Lower leg skin (tissue), 3 donors: ENCODE measurements around the gene TXNIP.

Experiments used
- POLR2A ChIP-seq, 2 donors: fragments of 450-650 bp; IDR thresholded peaks; one replicate each; pipeline ENCODE4 v1.6.1; 2016 to 2017; ENCODE audit warnings: antibody characterized with exemption in 2 of 2, mild to moderate bottlenecking in 1 of 2, moderate library complexity in 1 of 2
- TF ChIP-seq, protein P1 (sequence below), 3 donors: fragments of 450-650 bp; IDR thresholded peaks; one replicate each; pipeline ENCODE4 v1.5.1; 2016; ENCODE audit warnings: antibody characterized with exemption in 3 of 3, mild to moderate bottlenecking in 3 of 3, moderate library complexity in 2 of 3

DNA sequence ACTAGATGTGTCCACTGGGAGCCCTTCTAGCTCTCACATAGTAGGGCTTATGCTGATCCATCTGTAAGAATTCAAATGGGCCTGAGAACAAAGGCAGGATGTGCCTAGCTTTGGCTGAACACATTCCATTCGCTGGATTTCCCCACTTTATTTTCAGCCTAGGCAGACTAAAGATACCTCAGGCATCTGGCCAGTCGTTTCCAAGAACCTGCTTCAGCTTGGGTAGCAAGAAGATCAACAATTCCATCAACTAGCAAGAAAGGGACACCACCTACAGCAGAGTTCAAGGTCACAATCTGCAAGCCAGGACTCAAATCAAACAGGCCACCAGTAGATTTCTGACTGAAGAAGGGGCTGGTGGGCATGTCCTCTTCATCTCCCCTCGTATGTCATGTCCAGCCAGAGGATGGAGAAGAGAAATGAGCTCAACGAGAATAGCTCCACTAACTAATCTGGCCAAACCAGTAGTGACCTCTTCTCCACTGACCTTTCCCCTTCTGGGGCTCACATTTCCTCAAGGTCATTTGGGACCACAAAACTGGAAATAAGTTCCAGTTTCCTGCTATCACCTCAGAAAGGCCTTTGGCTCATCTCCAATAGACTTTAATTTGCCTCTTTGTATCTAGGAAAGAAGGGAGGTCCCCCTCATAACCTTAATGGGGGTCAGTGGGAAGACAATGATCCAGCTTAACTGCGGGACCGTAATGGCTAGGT lies 14.2 kb downstream of the TXNIP start:
- TF ChIP-seq POLR2A (IDR thresholded peaks at IDR 0.05): no peak
- TF ChIP-seq, protein P1, sequence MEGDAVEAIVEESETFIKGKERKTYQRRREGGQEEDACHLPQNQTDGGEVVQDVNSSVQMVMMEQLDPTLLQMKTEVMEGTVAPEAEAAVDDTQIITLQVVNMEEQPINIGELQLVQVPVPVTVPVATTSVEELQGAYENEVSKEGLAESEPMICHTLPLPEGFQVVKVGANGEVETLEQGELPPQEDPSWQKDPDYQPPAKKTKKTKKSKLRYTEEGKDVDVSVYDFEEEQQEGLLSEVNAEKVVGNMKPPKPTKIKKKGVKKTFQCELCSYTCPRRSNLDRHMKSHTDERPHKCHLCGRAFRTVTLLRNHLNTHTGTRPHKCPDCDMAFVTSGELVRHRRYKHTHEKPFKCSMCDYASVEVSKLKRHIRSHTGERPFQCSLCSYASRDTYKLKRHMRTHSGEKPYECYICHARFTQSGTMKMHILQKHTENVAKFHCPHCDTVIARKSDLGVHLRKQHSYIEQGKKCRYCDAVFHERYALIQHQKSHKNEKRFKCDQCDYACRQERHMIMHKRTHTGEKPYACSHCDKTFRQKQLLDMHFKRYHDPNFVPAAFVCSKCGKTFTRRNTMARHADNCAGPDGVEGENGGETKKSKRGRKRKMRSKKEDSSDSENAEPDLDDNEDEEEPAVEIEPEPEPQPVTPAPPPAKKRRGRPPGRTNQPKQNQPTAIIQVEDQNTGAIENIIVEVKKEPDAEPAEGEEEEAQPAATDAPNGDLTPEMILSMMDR (IDR thresholded peaks at IDR 0.05): no peak
